GM18507 (cell line): ENCODE results near the gene R3HDML.

Source experiments
- DNase-seq: peaks from one replicate; pipeline ENCODE4 v3.0.0; 2011; ENCODE audit warnings: low read depth; ENCODE audit not compliant: insufficient read length; ENCODE audit errors: extremely low spot score
- FAIRE-seq: peaks from 2 replicates; lab custom pipeline; 2011; peaks lifted over from hg19 to GRCh38; lab: Jason Lieb, UNC

Gene R3HDML

GRCh38 chr20:44357555-44358125 is 20.8 kb downstream of the R3HDML start:
- FAIRE-seq, result no peak
- DNase-seq, result no peak

DNA sequence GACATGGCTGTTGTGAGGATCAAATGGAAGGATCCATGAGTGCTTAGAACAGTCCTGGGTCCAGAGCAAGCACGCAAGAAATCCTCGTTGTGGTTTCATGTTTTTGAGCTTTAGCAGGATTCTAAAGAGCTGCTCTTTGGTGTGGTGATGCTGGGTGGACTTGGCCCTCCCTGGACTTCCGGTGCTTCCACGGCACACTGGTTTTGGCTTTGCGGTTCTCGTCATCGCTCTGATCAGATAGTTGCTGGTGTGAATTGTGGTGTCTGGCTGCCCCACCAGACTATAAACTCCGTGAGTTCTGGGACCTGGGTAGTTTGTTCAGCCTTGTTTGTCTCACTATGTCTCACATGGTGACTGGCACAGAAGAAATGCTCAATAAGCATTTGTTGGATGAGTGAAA is 21.9 kb downstream of the R3HDML start:
- FAIRE-seq (no peak), DNase-seq (no peak)

DNA sequence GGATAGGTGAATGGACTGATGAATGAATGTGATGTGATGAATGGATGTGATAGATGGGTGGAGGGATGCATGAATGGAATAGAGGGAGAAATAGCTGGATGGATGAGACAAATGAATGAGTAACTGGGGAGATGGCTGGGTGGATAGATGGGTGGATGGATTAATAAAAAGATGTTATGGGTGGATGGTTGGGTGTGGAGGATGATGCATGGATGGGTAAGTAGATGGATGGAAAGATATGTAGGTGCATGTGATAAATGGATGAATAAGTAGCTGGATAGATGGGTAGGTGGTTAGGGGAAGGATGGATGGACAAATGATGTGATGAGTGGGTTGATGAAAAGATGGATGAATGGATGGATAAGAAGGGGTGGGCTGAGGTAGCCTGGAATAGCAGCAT is 23.4 kb downstream of the R3HDML start:
- DNase-seq (no peak), FAIRE-seq (no peak)

DNA sequence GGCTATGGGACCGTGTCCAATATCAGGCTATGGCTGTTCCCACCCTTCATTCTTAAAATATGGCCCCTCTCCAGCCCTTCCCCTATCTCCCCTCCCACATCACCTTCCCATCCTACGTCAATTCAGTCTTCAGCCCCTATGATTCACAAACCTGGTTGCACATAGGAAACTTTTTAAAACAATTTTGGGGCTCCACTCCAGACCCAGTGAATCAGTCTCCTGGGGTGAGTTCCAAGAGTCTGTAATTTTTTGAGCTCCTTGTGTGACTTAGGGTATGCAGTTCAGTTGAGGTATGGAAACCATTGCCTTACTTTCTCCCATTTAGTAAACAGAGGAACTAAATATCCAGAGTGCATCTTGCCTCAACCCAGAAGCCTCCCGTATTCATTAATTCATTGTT is 24.2 kb downstream of the R3HDML start:
- DNase-seq (no peak), FAIRE-seq (no peak)

DNA sequence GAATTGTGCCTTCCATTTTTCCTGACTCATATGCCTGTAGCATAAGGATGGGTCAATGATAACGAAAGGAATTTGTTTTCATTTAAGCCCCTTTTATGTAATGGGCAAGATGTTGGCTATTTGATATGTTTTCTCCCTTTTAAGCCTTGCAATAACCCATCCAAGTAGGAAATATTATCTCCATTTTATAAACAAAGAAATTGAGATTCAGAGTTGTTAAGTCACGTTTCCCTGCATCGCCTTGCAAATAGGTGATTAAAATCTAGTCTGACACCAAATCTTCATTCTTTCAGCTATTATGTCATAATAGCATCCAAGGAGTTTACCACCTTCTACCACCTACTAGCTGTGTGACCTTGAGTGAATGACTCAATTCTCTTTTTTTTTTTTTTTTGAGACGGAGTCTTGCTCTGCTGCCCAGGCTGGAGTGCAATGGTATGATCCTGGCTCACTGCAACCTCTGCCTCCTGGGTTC is 25.7 kb downstream of the R3HDML start:
- no peak for DNase-seq
- FAIRE-seq, result no peak

- FAIRE-seq, result no peak
- no peak for DNase-seq
Measured at GRCh38 chr20:44364068-44364467, 27.2 kb downstream of the R3HDML start.

DNA sequence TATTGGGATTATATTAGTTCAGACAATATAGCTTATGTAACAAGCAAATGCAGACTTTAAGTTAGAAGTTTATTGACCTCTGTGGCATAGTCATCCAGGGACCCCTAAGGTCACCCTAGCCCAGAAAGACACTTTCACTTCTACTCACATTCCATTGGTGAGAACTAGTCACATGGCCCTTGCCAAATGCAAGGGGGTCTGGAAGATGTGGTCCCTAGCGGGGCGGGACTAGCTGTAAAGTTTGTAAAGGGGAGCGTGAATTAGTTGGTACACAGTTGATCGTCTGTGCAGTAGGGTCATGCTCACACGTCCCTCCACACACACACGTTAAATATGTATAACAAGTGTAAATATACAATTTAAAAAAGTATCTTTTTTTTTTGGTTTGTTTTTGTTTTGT is 27.9 kb downstream of the R3HDML start:
- DNase-seq (no peak), FAIRE-seq (no peak)

- FAIRE-seq, result no peak
- DNase-seq, result no peak
Measured at GRCh38 chr20:44367746-44368145, 30.9 kb downstream of the R3HDML start.

GRCh38 chr20:44370639-44371218 is 33.9 kb downstream of the R3HDML start:
- DNase-seq, result no peak

DNA sequence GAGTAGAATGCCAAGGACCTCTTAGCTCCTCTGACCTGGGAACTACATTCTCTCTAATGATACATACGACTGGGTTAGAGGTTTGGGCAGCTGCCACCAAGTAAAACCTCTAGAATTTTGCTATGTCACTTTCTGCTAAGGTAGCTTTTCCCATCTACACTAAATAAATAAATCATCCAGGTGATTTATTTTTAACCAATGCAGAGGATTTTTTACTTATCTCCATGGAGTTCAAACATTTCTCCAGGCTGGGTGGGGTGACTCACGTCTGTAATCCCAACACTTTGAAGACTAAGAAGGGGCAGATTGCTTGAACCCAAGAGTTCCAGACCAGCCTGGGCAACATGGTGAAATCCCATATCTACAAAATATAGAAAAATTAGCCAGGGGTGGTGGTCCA is 45.8 kb downstream of the R3HDML start:
- FAIRE-seq, result no peak

More at GRCh38 chr20:44370639-44371218, 33.9 kb downstream of the R3HDML start:
- FAIRE-seq, result no peak

GRCh38 chr20:44384423-44385027 is 47.7 kb downstream of the R3HDML start:
- FAIRE-seq (peak; percentile 72), DNase-seq (peak; percentile 51)

More for the DNA sequence above, 45.8 kb downstream of the R3HDML start:
- no peak for DNase-seq

DNA sequence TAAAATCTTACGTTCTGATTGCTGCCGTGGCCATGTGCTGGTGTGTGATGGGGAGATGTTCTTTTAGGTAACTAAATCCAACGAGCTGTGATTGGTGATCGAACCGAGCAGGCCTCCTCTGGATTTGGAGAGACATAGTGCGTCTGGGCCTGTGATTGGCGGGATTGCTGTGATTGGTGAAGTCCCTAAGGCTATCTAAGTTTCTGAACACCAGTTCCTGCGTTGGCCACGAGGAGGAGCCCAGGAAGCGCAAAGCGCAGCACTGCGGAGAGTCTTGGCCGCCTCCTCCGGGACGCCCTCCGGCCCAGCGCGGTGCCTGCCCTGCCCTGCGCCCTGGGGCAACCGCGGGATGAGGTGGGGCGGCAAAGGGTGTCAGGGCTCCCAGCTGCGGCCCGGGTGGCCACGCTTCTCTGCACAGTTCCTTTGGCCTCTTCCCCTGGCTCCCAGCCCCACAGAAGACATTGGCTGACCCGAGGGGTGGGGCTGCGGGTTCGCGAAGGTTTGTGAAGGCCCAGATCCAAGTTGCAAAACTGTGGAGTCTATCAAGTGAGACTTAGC is 51.7 kb downstream of the R3HDML start:
- DNase-seq (peak; percentile 58), FAIRE-seq (no peak)

- DNase-seq (no peak), FAIRE-seq (no peak)
Measured at GRCh38 chr20:44389871-44390270, 53.0 kb downstream of the R3HDML start.

- FAIRE-seq (no peak), DNase-seq (no peak)
Measured at GRCh38 chr20:44390280-44390679, 53.4 kb downstream of the R3HDML start.

- FAIRE-seq, result no peak
- no peak for DNase-seq
Measured at GRCh38 chr20:44392088-44392775, 55.4 kb downstream of the R3HDML start.

GRCh38 chr20:44392776-44393607 is 56.1 kb downstream of the R3HDML start:
- DNase-seq (no peak), FAIRE-seq (no peak)

- DNase-seq, result no peak
- no peak for FAIRE-seq
Measured at GRCh38 chr20:44393608-44394451, 57.0 kb downstream of the R3HDML start.

DNA sequence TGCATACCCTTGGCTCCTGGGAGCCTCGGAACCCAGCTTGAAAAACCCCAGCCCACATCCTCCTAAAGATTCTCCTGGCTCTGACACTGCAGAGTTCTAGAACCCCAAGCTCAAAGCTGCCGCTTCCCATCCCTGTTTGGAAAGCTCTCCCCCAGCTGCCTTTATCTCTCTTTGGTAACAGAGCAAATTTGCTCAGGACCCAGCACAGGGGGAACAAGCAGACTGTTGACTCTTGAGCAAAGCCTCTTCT is 57.5 kb downstream of the R3HDML start:
- DNase-seq (no peak), FAIRE-seq (no peak)
